Duodenal mucosa (tissue), 2 donors: ENCODE results near the gene CREB1.
"Not testable (repeated sequence)": the region's sequence is repeated elsewhere in the genome, so short reads cannot be mapped to it uniquely, and the experiment has no call there.

ENCODE experiments used
- H3K27ac ChIP-seq: one replicate; pipeline ENCODE4 v1.7.0; 2013; ENCODE audit warnings: low read depth, low read length
- H3K27me3 ChIP-seq, 2 donors: one replicate each; pipeline ENCODE4 v1.7.0; 2013; ENCODE audit warnings: low read length in 2 of 2, control low read depth in 1 of 2; ENCODE audit not compliant: insufficient read depth in 2 of 2, control insufficient read depth in 1 of 2
- H3K36me3 ChIP-seq, 2 donors: one replicate each; pipeline ENCODE4 v1.7.0; 2013; ENCODE audit warnings: low read length in 2 of 2, control low read depth in 1 of 2; ENCODE audit not compliant: insufficient read depth in 2 of 2, control insufficient read depth in 1 of 2
- H3K4me1 ChIP-seq, 2 donors: one replicate each; pipeline ENCODE4 v1.7.0; 2013; ENCODE audit warnings: low read length in 2 of 2, control low read depth in 1 of 2; ENCODE audit not compliant: insufficient read depth in 2 of 2, control insufficient read depth in 1 of 2
- H3K4me3 ChIP-seq, 2 donors: one replicate each; pipeline ENCODE4 v1.7.0; 2013; ENCODE audit warnings: low read length in 2 of 2, low read depth in 1 of 2
- H3K9ac ChIP-seq, 2 donors: one replicate each; pipeline ENCODE4 v1.7.0; 2013; ENCODE audit warnings: low read length in 2 of 2, low read depth in 1 of 2
- H3K9me3 ChIP-seq, 2 donors: one replicate each; pipeline ENCODE4 v1.7.0; 2013; ENCODE audit warnings: low read length in 2 of 2, control low read depth in 1 of 2; ENCODE audit not compliant: control insufficient read depth in 1 of 2

The CREB1 gene

DNA sequence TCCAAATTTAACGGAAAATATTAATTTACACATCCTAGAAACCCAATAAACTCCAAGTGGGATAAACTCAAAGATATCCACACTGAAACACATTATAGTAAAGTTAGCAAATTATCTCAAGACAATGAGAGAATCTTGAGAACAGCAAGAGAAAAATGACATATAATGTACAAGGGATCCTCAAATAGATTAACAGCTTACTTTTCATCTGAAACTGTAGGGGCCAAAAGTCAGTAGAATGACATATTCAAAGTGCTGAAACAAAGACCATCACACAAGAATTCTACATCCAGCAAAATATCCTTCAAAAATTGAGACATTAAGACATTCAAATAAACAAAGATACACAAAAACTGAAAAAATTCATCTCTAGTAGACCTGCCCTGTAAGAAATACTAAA, 114.1 kb downstream of the CREB1 start:
- no peak overlapping the region for H3K9ac ChIP-seq
- no peaks in the 10 kb centered on the region for H3K36me3 ChIP-seq
- H3K9me3 ChIP-seq, result peaks cover 0 to 4% of the 10 kb centered on the region in 2 donors
- no peak overlapping the region for H3K4me3 ChIP-seq
- H3K27me3 ChIP-seq, result no peaks in the 10 kb centered on the region
- no peaks in the 10 kb centered on the region for H3K4me1 ChIP-seq
- no peak overlapping the region for H3K27ac ChIP-seq

GRCh38 chr2:207646582-207646981, 116.8 kb downstream of the CREB1 start:
- not testable (repeated sequence) for H3K36me3 ChIP-seq, H3K27ac ChIP-seq, H3K4me1 ChIP-seq, H3K27me3 ChIP-seq, H3K9ac ChIP-seq, H3K4me3 ChIP-seq, H3K9me3 ChIP-seq
